Amniotic epithelial cell (primary cell): ENCODE measurements around the gene COL1A1.

Experiments used
- DNase-seq: peaks from one replicate; pipeline ENCODE4 v3.0.0-alpha.2; 2010; ENCODE audit warnings: low read depth

The COL1A1 gene

GRCh38 chr17:50186661-50187393, 14.6 kb downstream of the COL1A1 start:
- peak; percentile 54 for DNase-seq

- no peak for DNase-seq
These were observed 15.6 kb downstream of the COL1A1 start for GRCh38 chr17:50185631-50186471.

GRCh38 chr17:50184611-50185398, 16.6 kb downstream of the COL1A1 start:
- DNase-seq, result no peak

GRCh38 chr17:50184064-50184463, 17.4 kb downstream of the COL1A1 start:
- DNase-seq, result no peak

GRCh38 chr17:50183421-50183994, 17.9 kb downstream of the COL1A1 start:
- DNase-seq, result no peak

- no peak for DNase-seq
These were observed 18.5 kb downstream of the COL1A1 start for GRCh38 chr17:50182783-50183420.

- DNase-seq, result peak; percentile 79
These were observed 19.6 kb downstream of the COL1A1 start for GRCh38 chr17:50181591-50182560.

GRCh38 chr17:50181144-50181543, 20.3 kb downstream of the COL1A1 start:
- DNase-seq, result no peak

GRCh38 chr17:50180620-50181019, 20.8 kb downstream of the COL1A1 start:
- no peak for DNase-seq

GRCh38 chr17:50180111-50180510, 21.3 kb downstream of the COL1A1 start:
- no peak for DNase-seq

GRCh38 chr17:50177983-50178834, 23.2 kb downstream of the COL1A1 start:
- DNase-seq, result peak; percentile 89

GRCh38 chr17:50177476-50177875, 24.0 kb downstream of the COL1A1 start:
- DNase-seq, result no peak

- no peak for DNase-seq
These were observed 24.7 kb downstream of the COL1A1 start for GRCh38 chr17:50176559-50177357.

GRCh38 chr17:50175035-50175807, 26.2 kb downstream of the COL1A1 start:
- DNase-seq, result no peak

- no peak for DNase-seq
These were observed 27.0 kb downstream of the COL1A1 start for GRCh38 chr17:50174444-50174843.

GRCh38 chr17:50173335-50173941, 28.0 kb downstream of the COL1A1 start:
- DNase-seq, result peak; percentile 76

GRCh38 chr17:50172936-50173334, 28.5 kb downstream of the COL1A1 start:
- no peak for DNase-seq
